ENCODE measurements around the gene HOXB5. TPM values are rescaled to one million over a fixed set of nuclear protein-coding genes. Genes with fewer than 3 reads are reported as not detected.

HOXB5 gene
- total and polyA plus RNA-seq, 2 experiments from 2014 or later = 0.24 to 1.9 TPM

GRCh38 chr17:48550502-48551213 lies 42.9 kb downstream of the HOXB5 start:
- Histone ChIP-seq H3K36me3 (no peaks in the 10 kb centered on the region), H3K4me3 (peak overlapping the region; percentile 11), H3K27me3 (peaks cover 46% of the 10 kb centered on the region), H3K9me3 (ENCODE audit: low read depth) (no peaks in the 10 kb centered on the region), H3K27ac (peak overlapping the region; percentile 24), H3K4me1 (ENCODE audit: low read depth) (peaks cover 70% of the 10 kb centered on the region)
- TF ChIP-seq CTCF (IDR thresholded peaks at IDR 0.05; ENCODE audit: low read depth, low read length) = peak; percentile 24
- no peak for DNase-seq (ENCODE audit: low read depth in 1 of 2, low spot score in 1 of 2)

- H3K4me3 ChIP-seq = peak overlapping the region; percentile 11
- TF ChIP-seq CTCF (IDR thresholded peaks at IDR 0.05; ENCODE audit: low read depth, low read length) = no peak
- no peaks in the 10 kb centered on the region for H3K36me3 ChIP-seq
- DNase-seq (ENCODE audit: low read depth in 1 of 2, low spot score in 1 of 2) = no peak
- peaks cover 43% of the 10 kb centered on the region for H3K27me3 ChIP-seq
- H3K4me1 ChIP-seq (ENCODE audit: low read depth) = peaks cover 76% of the 10 kb centered on the region
- H3K9me3 ChIP-seq (ENCODE audit: low read depth) = no peaks in the 10 kb centered on the region
- H3K27ac ChIP-seq = no peak overlapping the region
These were observed 43.6 kb downstream of the HOXB5 start for GRCh38 chr17:48549914-48550501.

DNA sequence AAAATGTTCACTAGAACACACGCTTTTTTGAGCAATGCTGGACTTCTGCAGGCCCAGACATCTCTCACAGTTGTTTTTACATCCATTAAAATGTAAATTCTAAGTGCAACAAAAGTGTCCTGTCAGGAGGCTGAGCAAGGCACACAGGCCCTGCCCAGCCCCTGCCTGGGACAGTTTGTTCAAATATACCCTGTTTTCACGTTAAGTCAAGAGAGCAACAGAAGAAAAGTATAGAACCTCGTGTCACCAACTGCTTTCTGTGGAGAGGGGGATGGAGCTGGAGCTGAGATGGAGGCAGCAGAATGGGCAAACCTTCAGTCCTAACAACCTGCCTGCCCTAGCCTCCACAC lies 44.3 kb downstream of the HOXB5 start:
- DNase-seq (ENCODE audit: low read depth in 1 of 2, low spot score in 1 of 2) = no peak
- Histone ChIP-seq H3K9me3 (ENCODE audit: low read depth) (no peaks in the 10 kb centered on the region), H3K4me1 (ENCODE audit: low read depth) (peaks cover 76% of the 10 kb centered on the region), H3K27ac (peak overlapping the region; percentile 98), H3K4me3 (peak overlapping the region; percentile 11), H3K36me3 (no peaks in the 10 kb centered on the region), H3K27me3 (peaks cover 36% of the 10 kb centered on the region)
- no peak for TF ChIP-seq CTCF (IDR thresholded peaks at IDR 0.05; ENCODE audit: low read depth, low read length)

DNA sequence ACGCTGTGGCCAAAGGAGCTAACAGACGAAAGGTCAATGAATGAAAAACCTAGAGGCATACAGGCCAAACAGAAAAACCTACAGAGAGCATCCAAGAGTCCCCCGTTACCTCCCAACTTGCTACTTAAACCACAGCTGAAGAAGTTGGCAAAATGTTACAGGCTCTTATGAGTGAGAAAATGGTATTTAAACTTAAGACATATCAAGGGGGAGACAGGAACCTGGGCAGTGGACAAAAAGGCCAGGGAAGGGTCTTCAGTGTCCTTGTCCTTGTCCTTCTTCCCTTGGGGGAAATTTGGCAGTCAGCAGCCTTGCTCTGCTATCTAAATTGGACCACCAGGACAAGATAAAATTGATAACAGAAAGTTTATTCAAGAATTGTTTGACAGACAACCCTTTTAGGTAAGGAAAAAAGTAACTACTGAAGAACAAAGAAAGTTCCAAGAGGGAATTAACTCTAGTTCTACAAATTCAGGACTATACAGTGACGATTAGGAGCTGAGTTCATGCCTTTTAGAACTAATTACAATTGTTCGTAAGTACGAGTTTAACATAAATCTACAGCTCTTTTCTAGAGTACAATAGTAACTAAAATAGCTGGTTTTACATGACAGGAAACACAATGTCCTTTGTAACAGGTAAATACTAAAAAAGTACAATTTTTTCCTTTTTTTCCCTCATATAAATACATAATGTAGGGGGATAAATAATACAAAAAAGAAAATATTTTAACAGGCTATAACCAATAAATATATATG lies 44.9 kb downstream of the HOXB5 start:
- H3K27me3 ChIP-seq = peaks cover 32% of the 10 kb centered on the region
- no peak for DNase-seq (ENCODE audit: low read depth in 1 of 2, low spot score in 1 of 2)
- H3K36me3 ChIP-seq = no peaks in the 10 kb centered on the region
- TF ChIP-seq CTCF (IDR thresholded peaks at IDR 0.05; ENCODE audit: low read depth, low read length) = no peak
- H3K4me1 ChIP-seq (ENCODE audit: low read depth) = peaks cover 71% of the 10 kb centered on the region
- peak overlapping the region; percentile 98 for H3K27ac ChIP-seq
- no peaks in the 10 kb centered on the region for H3K9me3 ChIP-seq (ENCODE audit: low read depth)
- H3K4me3 ChIP-seq = peak overlapping the region; percentile 90

- peak in 1 of 2 donors; percentile 70 for DNase-seq (ENCODE audit: low read depth in 1 of 2, low spot score in 1 of 2)
- Histone ChIP-seq H3K4me3 (peak overlapping the region; percentile 90), H3K27ac (peak overlapping the region; percentile 98)
These were observed 45.6 kb downstream of the HOXB5 start for GRCh38 chr17:48547808-48548522.

More at GRCh38 chr17:48547808-48548522, 45.6 kb downstream of the HOXB5 start:
- H3K4me1 ChIP-seq (ENCODE audit: low read depth) = peaks cover 63% of the 10 kb centered on the region
- no peak for TF ChIP-seq CTCF (IDR thresholded peaks at IDR 0.05; ENCODE audit: low read depth, low read length)
- peaks cover 30% of the 10 kb centered on the region for H3K27me3 ChIP-seq
- H3K36me3 ChIP-seq = peaks cover 3% of the 10 kb centered on the region
- H3K9me3 ChIP-seq (ENCODE audit: low read depth) = no peaks in the 10 kb centered on the region
